Endodermal cell (in vitro differentiated cells): ENCODE data around the gene TMEM144. TPM values are rescaled to one million over a fixed set of nuclear protein-coding genes. Genes with fewer than 3 reads are reported as not detected.

Source experiments
- DNase-seq: peaks from one replicate; pipeline ENCODE4 v3.0.0-alpha.2; 2017
- H3K27ac ChIP-seq: 2 replicates; pipeline ENCODE4 v1.5.1; 2013; ENCODE audit warnings: mild to moderate bottlenecking, low read depth, low read length, moderate library complexity
- H3K27me3 ChIP-seq: 2 replicates; pipeline ENCODE4 v1.6.1; 2013; ENCODE audit warnings: mild to moderate bottlenecking, low read length, moderate library complexity; ENCODE audit not compliant: insufficient read depth, control insufficient read depth, poor library complexity, severe bottlenecking
- H3K36me3 ChIP-seq: 2 replicates; pipeline ENCODE4 v1.7.0; 2013; ENCODE audit warnings: mild to moderate bottlenecking, low read length, moderate library complexity; ENCODE audit not compliant: control insufficient read depth, insufficient read depth
- H3K4me1 ChIP-seq: one replicate; pipeline ENCODE4 v1.7.0; 2013; ENCODE audit warnings: low read length; ENCODE audit not compliant: control insufficient read depth, insufficient read depth
- H3K4me3 ChIP-seq: 2 replicates; pipeline ENCODE4 v1.5.1; 2013; ENCODE audit warnings: mild to moderate bottlenecking, low read length, moderate library complexity
- H3K9ac ChIP-seq: 2 replicates; pipeline ENCODE4 v1.6.1; 2013; ENCODE audit warnings: mild to moderate bottlenecking, low read length, moderate library complexity; ENCODE audit not compliant: poor library complexity, severe bottlenecking; ENCODE audit errors: extremely low read depth
- H3K9me3 ChIP-seq: 2 replicates; pipeline ENCODE4 v1.6.1; 2013; ENCODE audit warnings: mild to moderate bottlenecking, low read length, moderate library complexity; ENCODE audit not compliant: control insufficient read depth
- H3K27ac Mint-ChIP-seq: 2 replicates; pipeline ENCODE4 v1.8.0; 2020; ENCODE audit warnings: mixed read lengths
- H3K27me3 Mint-ChIP-seq: 2 replicates; pipeline ENCODE4 v1.8.0; 2021; ENCODE audit warnings: mild to moderate bottlenecking, mixed read lengths; ENCODE audit not compliant: insufficient read depth
- H3K36me3 Mint-ChIP-seq: 2 replicates; pipeline ENCODE4 v1.8.0; 2020; ENCODE audit warnings: low read depth, mixed read lengths
- H3K4me1 Mint-ChIP-seq: 2 replicates; pipeline ENCODE4 v1.8.0; 2020; ENCODE audit warnings: mixed read lengths
- H3K4me3 Mint-ChIP-seq: 2 replicates; pipeline ENCODE4 v1.8.0; 2020; ENCODE audit warnings: mild to moderate bottlenecking, moderate library complexity, mixed read lengths
- H3K9me3 Mint-ChIP-seq: 2 replicates; pipeline ENCODE4 v1.8.0; 2020; ENCODE audit warnings: mild to moderate bottlenecking, mixed read lengths
- WGBS, 2 experiments: methylation state at CpG; one replicate each; pipeline versions ENCODE4 v1.1.5 to v1.1.7; 2013; ENCODE audit warnings: missing lambda C conversion rate in 2 of 2, mixed read lengths in 1 of 2; ENCODE audit not compliant: insufficient coverage in 1 of 2, insufficient read length in 1 of 2; 5-methylcytosine and 5-hydroxymethylcytosine counted together
- total RNA-seq, 2 donors: library from RNA; stranded (reverse); fragmentation: NEBNext Ultra II Directional in 1 of 2; extraction: Animal tissue kit (Norgen Biotek cat#: 25700) in 1 of 2; gene quantifications; 2 replicates in 1 of 2; 3 replicates in 1 of 2; pipeline ENCODE4 v1.2.1, GENCODE V29; 2021
- TF ChIP-seq, protein P1 (sequence below): fragments of 200-600 bp; sonication (generic); conservative IDR thresholded peaks from 2 replicates; pipeline ENCODE4 v1.5.0; 2021; ENCODE audit warnings: antibody characterized with exemption, mild to moderate bottlenecking

Gene TMEM144
- total RNA-seq, 2 donors from 2014 or later = 10.6 to 20.3 TPM

GRCh38 chr4:158243071-158243470 is 32.8 kb downstream of the TMEM144 start:
- H3K36me3 Mint-ChIP-seq = peaks cover 7% of the 10 kb centered on the region
- Histone ChIP-seq H3K4me1 (no peaks in the 10 kb centered on the region), H3K36me3 (no peaks in the 10 kb centered on the region), H3K9ac (no peak overlapping the region), H3K27me3 (no peaks in the 10 kb centered on the region), H3K9me3 (no peaks in the 10 kb centered on the region), H3K4me3 (no peak overlapping the region), H3K27ac (no peak overlapping the region)
- H3K9me3 Mint-ChIP-seq = no peaks in the 10 kb centered on the region
- H3K4me1 Mint-ChIP-seq = peaks cover 13% of the 10 kb centered on the region
- H3K27me3 Mint-ChIP-seq = no peaks in the 10 kb centered on the region
- no peak overlapping the region for H3K27ac Mint-ChIP-seq
- no peak for DNase-seq
- TF ChIP-seq, protein P1, sequence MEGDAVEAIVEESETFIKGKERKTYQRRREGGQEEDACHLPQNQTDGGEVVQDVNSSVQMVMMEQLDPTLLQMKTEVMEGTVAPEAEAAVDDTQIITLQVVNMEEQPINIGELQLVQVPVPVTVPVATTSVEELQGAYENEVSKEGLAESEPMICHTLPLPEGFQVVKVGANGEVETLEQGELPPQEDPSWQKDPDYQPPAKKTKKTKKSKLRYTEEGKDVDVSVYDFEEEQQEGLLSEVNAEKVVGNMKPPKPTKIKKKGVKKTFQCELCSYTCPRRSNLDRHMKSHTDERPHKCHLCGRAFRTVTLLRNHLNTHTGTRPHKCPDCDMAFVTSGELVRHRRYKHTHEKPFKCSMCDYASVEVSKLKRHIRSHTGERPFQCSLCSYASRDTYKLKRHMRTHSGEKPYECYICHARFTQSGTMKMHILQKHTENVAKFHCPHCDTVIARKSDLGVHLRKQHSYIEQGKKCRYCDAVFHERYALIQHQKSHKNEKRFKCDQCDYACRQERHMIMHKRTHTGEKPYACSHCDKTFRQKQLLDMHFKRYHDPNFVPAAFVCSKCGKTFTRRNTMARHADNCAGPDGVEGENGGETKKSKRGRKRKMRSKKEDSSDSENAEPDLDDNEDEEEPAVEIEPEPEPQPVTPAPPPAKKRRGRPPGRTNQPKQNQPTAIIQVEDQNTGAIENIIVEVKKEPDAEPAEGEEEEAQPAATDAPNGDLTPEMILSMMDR = no peak
- no peak overlapping the region for H3K4me3 Mint-ChIP-seq

DNA sequence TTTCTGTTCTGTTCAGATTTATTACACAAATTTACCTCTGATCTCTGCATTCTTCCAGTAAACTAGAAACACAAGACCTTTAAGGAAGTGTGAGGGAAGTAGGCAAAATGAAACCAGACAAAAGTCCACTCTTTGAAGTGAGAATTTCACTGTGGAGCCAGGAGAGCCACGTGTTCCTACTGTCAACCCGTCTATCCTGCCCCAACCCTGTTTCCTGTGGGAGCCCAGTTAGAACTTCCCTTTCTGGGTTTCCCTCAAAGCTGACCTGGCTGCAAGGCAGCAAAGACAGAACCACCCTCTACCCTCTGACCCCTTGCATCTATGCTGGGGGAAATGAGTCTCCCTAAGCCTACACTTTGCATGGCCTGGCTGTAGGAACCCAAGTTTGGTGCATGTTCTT is 40.0 kb downstream of the TMEM144 start:
- Mint-ChIP-seq H3K27me3 (no peaks in the 10 kb centered on the region), H3K36me3 (no peaks in the 10 kb centered on the region), H3K27ac (no peak overlapping the region), H3K4me1 (peaks cover 14% of the 10 kb centered on the region), H3K9me3 (no peaks in the 10 kb centered on the region), H3K4me3 (no peak overlapping the region)
- Histone ChIP-seq H3K36me3 (no peaks in the 10 kb centered on the region), H3K4me1 (no peaks in the 10 kb centered on the region), H3K27ac (no peak overlapping the region), H3K27me3 (no peaks in the 10 kb centered on the region), H3K9ac (no peak overlapping the region), H3K4me3 (no peak overlapping the region), H3K9me3 (no peaks in the 10 kb centered on the region)
- 89 to 100% methylated on average over 1 to 2 of the region's 2 CpGs for WGBS, 2 experiments
- DNase-seq = no peak
- TF ChIP-seq, protein P1 = no peak

DNA sequence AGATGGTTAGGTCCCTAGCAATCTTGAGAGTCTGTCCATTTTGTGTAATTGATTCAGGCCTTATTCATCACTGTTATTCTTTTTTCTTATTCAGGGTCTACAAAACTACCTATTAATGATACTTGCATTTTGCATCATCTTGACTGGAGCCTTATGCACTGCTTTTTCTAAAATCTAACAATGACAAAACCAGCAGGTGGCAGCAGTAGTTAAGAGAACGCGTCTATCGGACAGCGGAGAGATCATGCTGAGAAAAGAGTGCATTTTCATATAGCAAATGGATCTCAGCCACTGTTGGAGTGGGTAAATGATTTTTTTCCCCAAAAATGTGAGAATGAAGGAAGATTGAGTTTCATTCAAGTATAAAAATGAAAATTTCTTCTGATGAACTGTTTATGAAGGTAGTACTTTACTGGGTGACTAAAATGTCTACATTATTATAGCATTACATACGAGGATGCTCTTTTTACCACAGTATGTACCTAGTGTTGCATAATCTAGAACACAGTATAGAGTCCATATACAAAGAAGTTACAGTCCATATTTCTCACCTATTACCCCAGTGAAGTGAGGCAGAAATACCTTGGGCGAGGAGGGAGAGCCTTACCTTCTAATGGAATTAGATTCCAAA is 43.2 kb downstream of the TMEM144 start:
- Mint-ChIP-seq H3K4me1 (peaks cover 14% of the 10 kb centered on the region), H3K27ac (no peak overlapping the region)
- 45 to 61% methylated on average over 4 to 6 of the region's 6 CpGs for WGBS, 2 experiments

More for the DNA sequence above, 43.2 kb downstream of the TMEM144 start:
- no peaks in the 10 kb centered on the region for H3K9me3 ChIP-seq
- no peak overlapping the region for H3K4me3 ChIP-seq
- no peaks in the 10 kb centered on the region for H3K27me3 ChIP-seq
- H3K27ac ChIP-seq = no peak overlapping the region
- H3K36me3 ChIP-seq = no peaks in the 10 kb centered on the region
- H3K4me1 ChIP-seq = no peaks in the 10 kb centered on the region
- Mint-ChIP-seq H3K4me3 (no peak overlapping the region), H3K36me3 (no peaks in the 10 kb centered on the region), H3K9me3 (no peaks in the 10 kb centered on the region), H3K27me3 (no peaks in the 10 kb centered on the region)
- TF ChIP-seq, protein P1 = peak; percentile 81
- no peak overlapping the region for H3K9ac ChIP-seq
- peak; percentile 67 for DNase-seq
